Activated B cell treated with CpG ODN at 0.5 μM for 24 hours (primary cell): Measurements from ENCODE around the gene BLOC1S1. TPM values are rescaled to one million over a fixed set of nuclear protein-coding genes. Genes with fewer than 3 reads are reported as not detected.
"Not testable (repeated sequence)": the region's sequence is repeated elsewhere in the genome, so short reads cannot be mapped to it uniquely, and the experiment has no call there.

Source experiments
- ATAC-seq: fragments of 200-7000 bp; cut with Tn5 transposase; one replicate; pipeline ENCODE4 v1.10.0; 2021; ENCODE audit warnings: low read depth, mild to moderate bottlenecking, moderate library complexity
- CTCF ChIA-PET: fragments of 350-600 bp; sonication (Branson Sonifier 250); formaldehyde crosslinking; loops from one replicate; lab custom pipeline; 2021; ENCODE audit warnings: antibody characterized with exemption; lab: Charles Lee
- POLR2A ChIA-PET: fragments of 350-600 bp; sonication (Branson Sonifier 250); formaldehyde crosslinking; loops from one replicate; lab custom pipeline; 2021; ENCODE audit warnings: antibody characterized with exemption; lab: Charles Lee
- DNase-seq: peaks from one replicate; pipeline ENCODE4 v3.0.0; 2022
- H3K27ac Mint-ChIP-seq: one replicate; pipeline ENCODE4 v1.8.0; 2020; ENCODE audit warnings: mixed read lengths
- H3K27me3 Mint-ChIP-seq: one replicate; pipeline ENCODE4 v1.8.0; 2021; ENCODE audit warnings: mixed read lengths
- H3K36me3 Mint-ChIP-seq: one replicate; pipeline ENCODE4 v1.8.0; 2021; ENCODE audit warnings: low read depth, mixed read lengths
- H3K4me1 Mint-ChIP-seq: one replicate; pipeline ENCODE4 v1.8.0; 2021; ENCODE audit warnings: mixed read lengths
- H3K4me3 Mint-ChIP-seq: one replicate; pipeline ENCODE4 v1.8.0; 2020; ENCODE audit warnings: mild to moderate bottlenecking, mixed read lengths
- H3K9me3 Mint-ChIP-seq: one replicate; pipeline ENCODE4 v1.8.0; 2020; ENCODE audit warnings: mixed read lengths
- CTCF ChIP-seq: fragments of 200-600 bp; IDR thresholded peaks from one replicate; pipeline ENCODE4 v1.8.0; 2022; ENCODE audit warnings: antibody characterized with exemption, mild to moderate bottlenecking
- intact Hi-C: fragments of 100-400 bp; cut with micrococcal nuclease; formaldehyde crosslinking; loops from one replicate; pipeline ENCODE4 v1.15.1; 2024
- total RNA-seq: library from RNA; stranded (reverse); gene quantifications from 2 replicates; pipeline ENCODE4 v1.2.3, GENCODE V29; 2022

The BLOC1S1 gene
- total RNA-seq, 1 donor from 2014 or later, result 91.0 TPM

GRCh38 chr12:55755246-55755645 is 39.4 kb downstream of the BLOC1S1 start:
- CTCF ChIA-PET, result interaction anchor here (2.1 kb wide), 1 partner anchor 185 kb away, joined by 7 read pairs; no protein-coding TSS in a partner anchor
- Mint-ChIP-seq H3K4me3 (no peak overlapping the region), H3K4me1 (no peaks in the 10 kb centered on the region), H3K36me3 (peaks cover 80% of the 10 kb centered on the region), H3K27ac (no peak overlapping the region), H3K27me3 (no peaks in the 10 kb centered on the region), H3K9me3 (no peaks in the 10 kb centered on the region)
- DNase-seq, result no peak
- POLR2A ChIA-PET, result no interaction called here
- TF ChIP-seq CTCF, result no peak
- no peak for ATAC-seq
- intact Hi-C loops, result loop anchor here (5.0 kb wide), 1 partner anchor 37 kb away; no protein-coding TSS in a partner anchor

- peak overlapping the region; percentile 7 for H3K27ac Mint-ChIP-seq
- no peaks in the 10 kb centered on the region for H3K4me1 Mint-ChIP-seq
- TF ChIP-seq CTCF, result no peak
- ChIA-PET POLR2A (interaction anchor here (0.6 to 1.9 kb wide), 2 partner anchors 12 to 953 kb away, joined by 5 to 7 read pairs; no protein-coding TSS in a partner anchor), CTCF (no interaction called here)
- intact Hi-C loops, result loop anchor here (5.0 kb wide), 1 partner anchor 35 kb away; no protein-coding TSS in a partner anchor
- DNase-seq (no peak), ATAC-seq (no peak)
- H3K4me3 Mint-ChIP-seq, result no peak overlapping the region
- H3K36me3 Mint-ChIP-seq, result peaks cover 75% of the 10 kb centered on the region
- H3K27me3 Mint-ChIP-seq, result no peaks in the 10 kb centered on the region
- H3K9me3 Mint-ChIP-seq, result no peaks in the 10 kb centered on the region
These were observed 41.9 kb downstream of the BLOC1S1 start for GRCh38 chr12:55757701-55758100.

GRCh38 chr12:55758575-55758974 is 42.7 kb downstream of the BLOC1S1 start:
- H3K27ac Mint-ChIP-seq, ATAC-seq, DNase-seq, H3K4me1 Mint-ChIP-seq, POLR2A ChIA-PET, H3K27me3 Mint-ChIP-seq, H3K9me3 Mint-ChIP-seq, H3K4me3 Mint-ChIP-seq, CTCF ChIA-PET: not testable (repeated sequence)
- H3K36me3 Mint-ChIP-seq, result peaks cover 74% of the 10 kb centered on the region
- intact Hi-C loops, result loop anchor here (5.0 kb wide), 1 partner anchor 34 kb away; no protein-coding TSS in a partner anchor

- TF ChIP-seq CTCF, result no peak
- Mint-ChIP-seq H3K9me3 (no peaks in the 10 kb centered on the region), H3K4me1 (no peaks in the 10 kb centered on the region), H3K27ac (no peak overlapping the region), H3K27me3 (no peaks in the 10 kb centered on the region), H3K4me3 (no peak overlapping the region), H3K36me3 (peaks cover 69% of the 10 kb centered on the region)
- intact Hi-C loops, result no loop called here
- DNase-seq (no peak), ATAC-seq (no peak)
- ChIA-PET CTCF (interaction anchor here (1.5 kb wide), 1 partner anchor 22 kb away, joined by 5 read pairs; no protein-coding TSS in a partner anchor), POLR2A (no interaction called here)
These were observed 44.8 kb downstream of the BLOC1S1 start for GRCh38 chr12:55760663-55761062.

GRCh38 chr12:55762646-55763045 is 46.8 kb downstream of the BLOC1S1 start:
- H3K4me3 Mint-ChIP-seq, result no peak overlapping the region
- CTCF ChIA-PET, result no interaction called here
- intact Hi-C loops, result no loop called here
- H3K4me1 Mint-ChIP-seq, result no peaks in the 10 kb centered on the region
- H3K9me3 Mint-ChIP-seq, result no peaks in the 10 kb centered on the region
- TF ChIP-seq CTCF, result no peak
- POLR2A ChIA-PET, result no interaction called here
- H3K27me3 Mint-ChIP-seq, result no peaks in the 10 kb centered on the region
- H3K36me3 Mint-ChIP-seq, result peaks cover 66% of the 10 kb centered on the region
- ATAC-seq (no peak), DNase-seq (no peak)
- H3K27ac Mint-ChIP-seq, result no peak overlapping the region
